ENCODE data around the gene IFIT1.
A peak's percentile ranks its signal among the peaks of the same experiment; 100 is the strongest.
"Not testable (repeated sequence)": the region's sequence is repeated elsewhere in the genome, so short reads cannot be mapped to it uniquely, and the experiment has no call there.

Gene IFIT1

GRCh38 chr10:89391907-89392756 is at the start of gene IFIT1:
TSS of gene IFIT1 (plus strand) at chr10:89392623. CDS start at chr10:89392713, 90 bp downstream.
- Mint-ChIP-seq H3K27me3 (no peaks in the 10 kb centered on the region), H3K9me3 (no peaks in the 10 kb centered on the region), H3K27ac (ENCODE audit: low read depth) (peak within 1 kb of the TSS; percentile 87), H3K36me3 (ENCODE audit: insufficient read depth) (peaks cover 4% of the 10 kb centered on the region), H3K4me1 (peaks cover 16% of the 10 kb centered on the region), H3K4me3 (peak within 1 kb of the TSS; percentile 85)
- ATAC-seq (replicated peaks; ENCODE audit: extremely low read depth, poor library complexity, severe bottlenecking) = peak; percentile 95
- peak in 1 of 2 donors; percentile 28 for DNase-seq (ENCODE audit: low spot score in 2 of 2)

GRCh38 chr10:89343089-89343767 is 49.2 kb upstream of the IFIT1 start:
- no peak for DNase-seq (ENCODE audit: low spot score in 2 of 2)
- Mint-ChIP-seq H3K27me3 (peaks cover 45% of the 10 kb centered on the region), H3K9me3 (no peaks in the 10 kb centered on the region), H3K4me1 (no peaks in the 10 kb centered on the region), H3K36me3 (ENCODE audit: insufficient read depth) (peaks cover 8% of the 10 kb centered on the region), H3K4me3 (no peak overlapping the region), H3K27ac (ENCODE audit: low read depth) (no peak overlapping the region)
- no peak for ATAC-seq (replicated peaks; ENCODE audit: extremely low read depth, poor library complexity, severe bottlenecking)

- no peak for ATAC-seq (replicated peaks; ENCODE audit: extremely low read depth, poor library complexity, severe bottlenecking)
- no peak overlapping the region for H3K27ac Mint-ChIP-seq (ENCODE audit: low read depth)
- peaks cover 45% of the 10 kb centered on the region for H3K27me3 Mint-ChIP-seq
- no peak for DNase-seq (ENCODE audit: low spot score in 2 of 2)
- no peak overlapping the region for H3K4me3 Mint-ChIP-seq
- H3K36me3 Mint-ChIP-seq (ENCODE audit: insufficient read depth) = peaks cover 2% of the 10 kb centered on the region
- H3K9me3 Mint-ChIP-seq = no peaks in the 10 kb centered on the region
- H3K4me1 Mint-ChIP-seq = no peaks in the 10 kb centered on the region
Measured at GRCh38 chr10:89344156-89344555, 48.3 kb upstream of the IFIT1 start.

GRCh38 chr10:89345367-89346000 is 46.9 kb upstream of the IFIT1 start:
- Mint-ChIP-seq H3K4me3 (no peak overlapping the region), H3K9me3 (no peaks in the 10 kb centered on the region), H3K4me1 (no peaks in the 10 kb centered on the region), H3K27ac (ENCODE audit: low read depth) (no peak overlapping the region), H3K36me3 (ENCODE audit: insufficient read depth) (no peaks in the 10 kb centered on the region), H3K27me3 (peaks cover 35% of the 10 kb centered on the region)
- ATAC-seq (replicated peaks; ENCODE audit: extremely low read depth, poor library complexity, severe bottlenecking) (no peak), DNase-seq (ENCODE audit: low spot score in 2 of 2) (no peak)

- H3K27me3 Mint-ChIP-seq = peaks cover 35% of the 10 kb centered on the region
Measured at GRCh38 chr10:89346405-89347254, 45.8 kb upstream of the IFIT1 start.

GRCh38 chr10:89347701-89348457 is 44.5 kb upstream of the IFIT1 start:
- no peak overlapping the region for H3K27ac Mint-ChIP-seq (ENCODE audit: low read depth)
- DNase-seq (ENCODE audit: low spot score in 2 of 2) (no peak), ATAC-seq (replicated peaks; ENCODE audit: extremely low read depth, poor library complexity, severe bottlenecking) (no peak)
- peaks cover 41% of the 10 kb centered on the region for H3K27me3 Mint-ChIP-seq
- H3K4me3 Mint-ChIP-seq = no peak overlapping the region
- H3K9me3 Mint-ChIP-seq = no peaks in the 10 kb centered on the region
- H3K4me1 Mint-ChIP-seq = no peaks in the 10 kb centered on the region
- H3K36me3 Mint-ChIP-seq (ENCODE audit: insufficient read depth) = no peaks in the 10 kb centered on the region

More at GRCh38 chr10:89346405-89347254, 45.8 kb upstream of the IFIT1 start:
- Mint-ChIP-seq H3K36me3 (ENCODE audit: insufficient read depth) (no peaks in the 10 kb centered on the region), H3K9me3 (no peaks in the 10 kb centered on the region), H3K4me1 (no peaks in the 10 kb centered on the region), H3K27ac (ENCODE audit: low read depth) (no peak overlapping the region), H3K4me3 (no peak overlapping the region)
- DNase-seq (ENCODE audit: low spot score in 2 of 2) (no peak), ATAC-seq (replicated peaks; ENCODE audit: extremely low read depth, poor library complexity, severe bottlenecking) (no peak)

GRCh38 chr10:89348481-89348880 is 43.9 kb upstream of the IFIT1 start:
- Mint-ChIP-seq H3K9me3 (no peaks in the 10 kb centered on the region), H3K36me3 (ENCODE audit: insufficient read depth) (no peaks in the 10 kb centered on the region), H3K27ac (ENCODE audit: low read depth) (no peak overlapping the region), H3K4me1 (no peaks in the 10 kb centered on the region), H3K4me3 (no peak overlapping the region), H3K27me3 (peaks cover 41% of the 10 kb centered on the region)
- no peak for DNase-seq (ENCODE audit: low spot score in 2 of 2)
- no peak for ATAC-seq (replicated peaks; ENCODE audit: extremely low read depth, poor library complexity, severe bottlenecking)

- peaks cover 41% of the 10 kb centered on the region for H3K27me3 Mint-ChIP-seq
- H3K4me3 Mint-ChIP-seq = no peak overlapping the region
- H3K36me3 Mint-ChIP-seq (ENCODE audit: insufficient read depth) = no peaks in the 10 kb centered on the region
- no peak overlapping the region for H3K27ac Mint-ChIP-seq (ENCODE audit: low read depth)
- H3K9me3 Mint-ChIP-seq = no peaks in the 10 kb centered on the region
- H3K4me1 Mint-ChIP-seq = no peaks in the 10 kb centered on the region
- ATAC-seq (replicated peaks; ENCODE audit: extremely low read depth, poor library complexity, severe bottlenecking) = no peak
- no peak for DNase-seq (ENCODE audit: low spot score in 2 of 2)
Measured at GRCh38 chr10:89348975-89349374, 43.4 kb upstream of the IFIT1 start.

- not testable (repeated sequence) for H3K36me3 Mint-ChIP-seq (ENCODE audit: insufficient read depth); H3K4me3 Mint-ChIP-seq; H3K9me3 Mint-ChIP-seq; H3K4me1 Mint-ChIP-seq; H3K27ac Mint-ChIP-seq (ENCODE audit: low read depth); ATAC-seq (replicated peaks; ENCODE audit: extremely low read depth, poor library complexity, severe bottlenecking); DNase-seq (ENCODE audit: low spot score in 2 of 2)
- peaks cover 45% of the 10 kb centered on the region for H3K27me3 Mint-ChIP-seq
Measured at GRCh38 chr10:89350631-89351315, 41.6 kb upstream of the IFIT1 start.

- Mint-ChIP-seq H3K4me3 (no peak overlapping the region), H3K9me3 (no peaks in the 10 kb centered on the region), H3K27ac (ENCODE audit: low read depth) (no peak overlapping the region), H3K36me3 (ENCODE audit: insufficient read depth) (no peaks in the 10 kb centered on the region), H3K4me1 (no peaks in the 10 kb centered on the region), H3K27me3 (peaks cover 41% of the 10 kb centered on the region)
- ATAC-seq (replicated peaks; ENCODE audit: extremely low read depth, poor library complexity, severe bottlenecking) = no peak
- no peak for DNase-seq (ENCODE audit: low spot score in 2 of 2)
Measured at GRCh38 chr10:89351412-89351779, 41.0 kb upstream of the IFIT1 start.

GRCh38 chr10:89351780-89352597 is 40.4 kb upstream of the IFIT1 start:
- Mint-ChIP-seq H3K27me3 (peaks cover 36% of the 10 kb centered on the region), H3K27ac (ENCODE audit: low read depth) (no peak overlapping the region), H3K4me3 (no peak overlapping the region), H3K9me3 (no peaks in the 10 kb centered on the region), H3K4me1 (no peaks in the 10 kb centered on the region), H3K36me3 (ENCODE audit: insufficient read depth) (no peaks in the 10 kb centered on the region)
- DNase-seq (ENCODE audit: low spot score in 2 of 2) (no peak), ATAC-seq (replicated peaks; ENCODE audit: extremely low read depth, poor library complexity, severe bottlenecking) (no peak)

All from central memory CD8-positive, alpha-beta T cell (primary cell).